ENCODE data around the gene AZIN2. TPM values are rescaled to one million over a fixed set of nuclear protein-coding genes. Genes with fewer than 3 reads are reported as not detected.
"Not testable (repeated sequence)": the region's sequence is repeated elsewhere in the genome, so short reads cannot be mapped to it uniquely, and the experiment has no call there.

AZIN2 gene
- total RNA-seq, 1 donor from 2014 or later: 5.7 TPM

GRCh38 chr1:33098371-33098770, 17.4 kb downstream of the AZIN2 start:
- H3K27ac ChIP-seq (ENCODE audit: low read depth, low read length): peak overlapping the region; percentile 68
- no peak overlapping the region for H3K9ac ChIP-seq (ENCODE audit: low read depth in 1 of 3, low read length in 3 of 3)
- H3K4me1 ChIP-seq (ENCODE audit: control insufficient read depth in 3 of 3, insufficient read depth in 3 of 3, low read length in 3 of 3): peaks cover 3 to 11% (median 11%) of the 10 kb centered on the region in 3 donors
- no peaks in the 10 kb centered on the region for H3K9me3 ChIP-seq (ENCODE audit: control insufficient read depth in 3 of 3, low read length in 3 of 3)
- no peaks in the 10 kb centered on the region for H3K27me3 ChIP-seq (ENCODE audit: control insufficient read depth in 3 of 3, insufficient read depth in 3 of 3, low read length in 3 of 3)
- H3K36me3 ChIP-seq (ENCODE audit: control insufficient read depth in 3 of 3, insufficient read depth in 3 of 3, low read length in 3 of 3): peaks cover 11 to 14% (median 13%) of the 10 kb centered on the region in 3 donors
- no peak overlapping the region for H3K4me3 ChIP-seq (ENCODE audit: low read length in 3 of 3)

- peaks cover 11 to 14% (median 14%) of the 10 kb centered on the region in 3 donors for H3K36me3 ChIP-seq (ENCODE audit: control insufficient read depth in 3 of 3, insufficient read depth in 3 of 3, low read length in 3 of 3)
- H3K4me3 ChIP-seq (ENCODE audit: low read length in 3 of 3): no peak overlapping the region
- H3K27me3 ChIP-seq (ENCODE audit: control insufficient read depth in 3 of 3, insufficient read depth in 3 of 3, low read length in 3 of 3): no peaks in the 10 kb centered on the region
- H3K9ac ChIP-seq (ENCODE audit: low read depth in 1 of 3, low read length in 3 of 3): no peak overlapping the region
- H3K4me1 ChIP-seq (ENCODE audit: control insufficient read depth in 3 of 3, insufficient read depth in 3 of 3, low read length in 3 of 3): peaks cover 3 to 11% (median 11%) of the 10 kb centered on the region in 3 donors
- H3K9me3 ChIP-seq (ENCODE audit: control insufficient read depth in 3 of 3, low read length in 3 of 3): no peaks in the 10 kb centered on the region
- peak overlapping the region; percentile 68 for H3K27ac ChIP-seq (ENCODE audit: low read depth, low read length)
These were observed 18.6 kb downstream of the AZIN2 start for GRCh38 chr1:33099290-33100118.

GRCh38 chr1:33100119-33100415, 19.1 kb downstream of the AZIN2 start:
- not testable (repeated sequence) for H3K9me3 ChIP-seq (ENCODE audit: control insufficient read depth in 3 of 3, low read length in 3 of 3); H3K9ac ChIP-seq (ENCODE audit: low read depth in 1 of 3, low read length in 3 of 3); H3K4me3 ChIP-seq (ENCODE audit: low read length in 3 of 3); H3K27me3 ChIP-seq (ENCODE audit: control insufficient read depth in 3 of 3, insufficient read depth in 3 of 3, low read length in 3 of 3)
- peaks cover 11 to 14% (median 14%) of the 10 kb centered on the region in 3 donors for H3K36me3 ChIP-seq (ENCODE audit: control insufficient read depth in 3 of 3, insufficient read depth in 3 of 3, low read length in 3 of 3)
- H3K27ac ChIP-seq (ENCODE audit: low read depth, low read length): peak overlapping the region; percentile 11
- peaks cover 3 to 10% (median 7%) of the 10 kb centered on the region in 3 donors for H3K4me1 ChIP-seq (ENCODE audit: control insufficient read depth in 3 of 3, insufficient read depth in 3 of 3, low read length in 3 of 3)

DNA sequence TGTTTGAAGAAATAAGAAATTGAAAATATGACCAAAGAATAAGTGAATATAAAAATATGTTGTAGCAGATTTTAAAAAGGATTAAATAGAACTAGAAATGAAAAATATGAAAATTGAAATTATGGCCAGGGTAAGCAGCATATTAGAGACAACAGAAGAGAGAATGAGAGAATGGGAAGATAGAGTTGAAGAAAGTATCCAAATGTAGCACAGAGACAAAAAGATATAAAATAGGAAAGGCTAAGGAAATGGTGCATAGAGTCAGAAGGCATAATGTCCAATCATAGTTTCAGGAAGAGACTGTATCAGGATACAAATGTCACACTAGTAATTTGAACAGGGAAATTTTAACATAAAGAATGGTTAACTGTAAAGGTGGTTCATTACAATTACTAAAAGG, 29.5 kb downstream of the AZIN2 start:
- no peak overlapping the region for H3K27ac ChIP-seq (ENCODE audit: low read depth, low read length)
- H3K4me1 ChIP-seq (ENCODE audit: control insufficient read depth in 3 of 3, insufficient read depth in 3 of 3, low read length in 3 of 3): no peaks in the 10 kb centered on the region
- no peaks in the 10 kb centered on the region for H3K9me3 ChIP-seq (ENCODE audit: control insufficient read depth in 3 of 3, low read length in 3 of 3)
- H3K9ac ChIP-seq (ENCODE audit: low read depth in 1 of 3, low read length in 3 of 3): no peak overlapping the region
- no peak overlapping the region for H3K4me3 ChIP-seq (ENCODE audit: low read length in 3 of 3)
- peaks cover 0 to 2% (median 0%) of the 10 kb centered on the region in 3 donors for H3K36me3 ChIP-seq (ENCODE audit: control insufficient read depth in 3 of 3, insufficient read depth in 3 of 3, low read length in 3 of 3)
- no peaks in the 10 kb centered on the region for H3K27me3 ChIP-seq (ENCODE audit: control insufficient read depth in 3 of 3, insufficient read depth in 3 of 3, low read length in 3 of 3)

DNA sequence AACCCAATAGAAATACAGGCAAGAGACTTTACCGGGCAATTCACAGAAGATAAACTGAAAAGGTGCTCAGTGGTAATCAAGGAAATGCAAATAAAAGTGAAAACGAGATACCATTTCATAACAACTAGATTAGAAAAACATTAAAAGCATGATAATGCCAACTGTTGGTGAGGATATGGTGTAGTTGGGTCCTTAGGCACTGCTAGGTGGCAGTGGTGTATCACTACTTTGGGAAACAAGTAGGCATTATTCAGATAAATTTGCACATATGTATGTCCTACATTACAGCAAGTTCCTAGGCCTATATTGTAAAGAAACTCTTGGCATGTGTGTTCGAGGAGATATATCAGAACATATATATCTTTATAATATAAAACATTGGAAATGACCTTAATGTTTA, 31.0 kb downstream of the AZIN2 start:
- H3K27me3 ChIP-seq (ENCODE audit: control insufficient read depth in 3 of 3, insufficient read depth in 3 of 3, low read length in 3 of 3): no peaks in the 10 kb centered on the region
- H3K27ac ChIP-seq (ENCODE audit: low read depth, low read length): no peak overlapping the region
- peaks cover 0 to 2% (median 0%) of the 10 kb centered on the region in 3 donors for H3K36me3 ChIP-seq (ENCODE audit: control insufficient read depth in 3 of 3, insufficient read depth in 3 of 3, low read length in 3 of 3)
- H3K9me3 ChIP-seq (ENCODE audit: control insufficient read depth in 3 of 3, low read length in 3 of 3): no peaks in the 10 kb centered on the region
- no peak overlapping the region for H3K9ac ChIP-seq (ENCODE audit: low read depth in 1 of 3, low read length in 3 of 3)
- H3K4me3 ChIP-seq (ENCODE audit: low read length in 3 of 3): no peak overlapping the region
- no peaks in the 10 kb centered on the region for H3K4me1 ChIP-seq (ENCODE audit: control insufficient read depth in 3 of 3, insufficient read depth in 3 of 3, low read length in 3 of 3)

- H3K27ac ChIP-seq (ENCODE audit: low read depth, low read length): no peak overlapping the region
These were observed 36.6 kb downstream of the AZIN2 start for GRCh38 chr1:33117440-33118085.

DNA sequence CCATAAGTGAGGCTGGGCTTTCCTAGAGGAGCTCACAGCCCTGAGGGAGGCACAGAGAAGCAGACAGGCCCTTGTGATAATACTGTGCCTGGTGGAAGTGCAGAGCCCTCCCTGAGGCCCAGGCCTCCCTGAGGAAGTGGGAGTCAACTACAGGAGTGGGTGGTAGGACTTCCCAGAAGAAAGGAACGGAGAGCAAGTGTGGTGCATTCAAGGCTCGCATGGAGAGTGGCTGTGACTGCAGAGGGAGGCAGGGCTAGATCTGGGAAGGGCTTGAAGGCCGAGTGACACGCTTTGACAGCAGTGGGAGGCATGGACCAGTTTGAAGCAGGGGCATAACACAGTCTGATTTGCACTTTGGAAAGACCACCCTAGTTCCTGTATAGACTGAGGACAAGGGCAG, 37.3 kb downstream of the AZIN2 start:
- H3K9me3 ChIP-seq (ENCODE audit: control insufficient read depth in 3 of 3, low read length in 3 of 3): no peaks in the 10 kb centered on the region
- no peak overlapping the region for H3K9ac ChIP-seq (ENCODE audit: low read depth in 1 of 3, low read length in 3 of 3)
- no peak overlapping the region for H3K4me3 ChIP-seq (ENCODE audit: low read length in 3 of 3)
- H3K27ac ChIP-seq (ENCODE audit: low read depth, low read length): no peak overlapping the region
- H3K27me3 ChIP-seq (ENCODE audit: control insufficient read depth in 3 of 3, insufficient read depth in 3 of 3, low read length in 3 of 3): no peaks in the 10 kb centered on the region
- no peaks in the 10 kb centered on the region for H3K36me3 ChIP-seq (ENCODE audit: control insufficient read depth in 3 of 3, insufficient read depth in 3 of 3, low read length in 3 of 3)
- H3K4me1 ChIP-seq (ENCODE audit: control insufficient read depth in 3 of 3, insufficient read depth in 3 of 3, low read length in 3 of 3): no peaks in the 10 kb centered on the region

More at GRCh38 chr1:33117440-33118085, 36.6 kb downstream of the AZIN2 start:
- no peak overlapping the region for H3K9ac ChIP-seq (ENCODE audit: low read depth in 1 of 3, low read length in 3 of 3)
- no peaks in the 10 kb centered on the region for H3K9me3 ChIP-seq (ENCODE audit: control insufficient read depth in 3 of 3, low read length in 3 of 3)
- H3K4me1 ChIP-seq (ENCODE audit: control insufficient read depth in 3 of 3, insufficient read depth in 3 of 3, low read length in 3 of 3): no peaks in the 10 kb centered on the region
- no peaks in the 10 kb centered on the region for H3K27me3 ChIP-seq (ENCODE audit: control insufficient read depth in 3 of 3, insufficient read depth in 3 of 3, low read length in 3 of 3)
- no peaks in the 10 kb centered on the region for H3K36me3 ChIP-seq (ENCODE audit: control insufficient read depth in 3 of 3, insufficient read depth in 3 of 3, low read length in 3 of 3)
- H3K4me3 ChIP-seq (ENCODE audit: low read length in 3 of 3): no peak overlapping the region

- Histone ChIP-seq H3K27me3 (ENCODE audit: control insufficient read depth in 3 of 3, insufficient read depth in 3 of 3, low read length in 3 of 3) (no peaks in the 10 kb centered on the region), H3K27ac (ENCODE audit: low read depth, low read length) (no peak overlapping the region), H3K9me3 (ENCODE audit: control insufficient read depth in 3 of 3, low read length in 3 of 3) (no peaks in the 10 kb centered on the region), H3K4me3 (ENCODE audit: low read length in 3 of 3) (no peak overlapping the region), H3K36me3 (ENCODE audit: control insufficient read depth in 3 of 3, insufficient read depth in 3 of 3, low read length in 3 of 3) (no peaks in the 10 kb centered on the region), H3K9ac (ENCODE audit: low read depth in 1 of 3, low read length in 3 of 3) (no peak overlapping the region), H3K4me1 (ENCODE audit: control insufficient read depth in 3 of 3, insufficient read depth in 3 of 3, low read length in 3 of 3) (no peaks in the 10 kb centered on the region)
These were observed 38.1 kb downstream of the AZIN2 start for GRCh38 chr1:33119050-33119449.

DNA sequence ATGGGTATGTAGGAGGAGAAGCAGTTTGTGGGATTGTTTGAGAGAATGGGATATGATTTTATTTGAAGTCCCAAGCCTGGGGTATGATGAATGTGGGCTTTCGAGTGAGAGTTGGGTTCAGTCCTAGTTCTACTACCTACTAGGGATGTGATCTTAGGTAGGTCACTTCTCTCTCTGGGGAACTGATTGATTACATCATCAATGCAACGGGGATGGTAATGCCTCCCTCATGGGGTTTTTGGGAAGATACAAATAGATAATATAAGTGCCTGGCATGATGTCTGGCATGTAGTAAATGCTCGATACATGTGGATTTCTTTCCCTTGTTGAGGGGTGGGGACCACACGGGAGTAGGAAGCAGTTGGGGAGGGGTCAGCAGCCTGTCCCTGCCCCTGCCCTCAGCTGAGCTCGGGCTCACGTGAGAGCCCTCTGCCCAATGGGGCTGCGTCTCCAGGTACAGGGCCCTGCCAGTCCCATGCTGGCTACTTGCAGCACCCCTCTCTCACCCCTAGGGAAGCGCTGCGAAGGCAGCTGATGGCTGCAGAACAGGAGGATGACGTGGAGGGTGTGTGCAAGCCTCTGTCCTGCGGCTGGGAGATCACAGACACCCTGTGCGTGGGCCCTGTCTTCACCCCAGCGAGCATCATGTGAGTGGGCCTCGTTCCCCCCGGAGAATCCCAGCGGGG, 38.7 kb downstream of the AZIN2 start:
- no peaks in the 10 kb centered on the region for H3K27me3 ChIP-seq (ENCODE audit: control insufficient read depth in 3 of 3, insufficient read depth in 3 of 3, low read length in 3 of 3)
- H3K27ac ChIP-seq (ENCODE audit: low read depth, low read length): no peak overlapping the region
- H3K9ac ChIP-seq (ENCODE audit: low read depth in 1 of 3, low read length in 3 of 3): no peak overlapping the region
- H3K4me3 ChIP-seq (ENCODE audit: low read length in 3 of 3): no peak overlapping the region
- H3K9me3 ChIP-seq (ENCODE audit: control insufficient read depth in 3 of 3, low read length in 3 of 3): no peaks in the 10 kb centered on the region
- no peaks in the 10 kb centered on the region for H3K4me1 ChIP-seq (ENCODE audit: control insufficient read depth in 3 of 3, insufficient read depth in 3 of 3, low read length in 3 of 3)
- H3K36me3 ChIP-seq (ENCODE audit: control insufficient read depth in 3 of 3, insufficient read depth in 3 of 3, low read length in 3 of 3): no peaks in the 10 kb centered on the region

Measured in skeletal muscle tissue (tissue), 4 donors.